Mucosa of descending colon (tissue), 3 donors: ENCODE measurements around the gene LIX1. TPM values are rescaled to one million over a fixed set of nuclear protein-coding genes. Genes with fewer than 3 reads are reported as not detected.

Source experiments
- ATAC-seq: fragments of 200-7000 bp; cut with Tn5 transposase; one replicate; pipeline ENCODE4 v1.9.1; 2020; ENCODE audit warnings: mild to moderate bottlenecking, moderate library complexity
- DNase-seq, 3 donors: peaks; one replicate each; pipeline ENCODE4 v3.0.0-alpha.2; 2020
- H3K36me3 ChIP-seq: fragments of 200-600 bp; one replicate; pipeline ENCODE4 v1.8.0; 2021; ENCODE audit warnings: low read depth, mild to moderate bottlenecking
- H3K4me1 ChIP-seq: fragments of 200-600 bp; one replicate; pipeline ENCODE4 v1.8.0; 2021; ENCODE audit warnings: low read depth, mild to moderate bottlenecking
- H3K4me3 ChIP-seq: fragments of 200-600 bp; one replicate; pipeline ENCODE4 v1.8.0; 2021; ENCODE audit warnings: mild to moderate bottlenecking
- H3K9me3 ChIP-seq: fragments of 200-600 bp; one replicate; pipeline ENCODE4 v1.8.0; 2021; ENCODE audit warnings: mild to moderate bottlenecking
- CTCF ChIP-seq: fragments of 200-600 bp; IDR thresholded peaks from one replicate; pipeline ENCODE4 v1.8.0; 2022; ENCODE audit warnings: antibody characterized with exemption, mild to moderate bottlenecking
- intact Hi-C, 2 donors: fragments of 100-400 bp; cut with DNase I in 1 of 2; cut with micrococcal nuclease in 1 of 2; formaldehyde crosslinking; loops; one replicate each; pipeline versions ENCODE4 v1.11.0 to v1.11.1; 2022; cut with DNase I, micrococcal nuclease
- total RNA-seq, 3 donors: library from RNA; stranded (reverse); fragmentation: NEBNext Ultra II Directional in 2 of 3; extraction: Animal tissue kit (Norgen Biotek cat#: 25700) in 2 of 3; gene quantifications; one replicate each; pipeline versions ENCODE4 v1.2.1 to v1.2.4, GENCODE V29; 2021 to 2023
- donor health status: DM: no; HTN: no; CAD: no; lungs with moderate emphysema.
- donor health status: DM: no; HTN: no; CAD: no.
- donor health status: DM: no; HTN: yes; CAD: no.

The LIX1 gene
- total RNA-seq, 3 donors from 2014 or later = 1.7 TPM; not detected in 2

DNA sequence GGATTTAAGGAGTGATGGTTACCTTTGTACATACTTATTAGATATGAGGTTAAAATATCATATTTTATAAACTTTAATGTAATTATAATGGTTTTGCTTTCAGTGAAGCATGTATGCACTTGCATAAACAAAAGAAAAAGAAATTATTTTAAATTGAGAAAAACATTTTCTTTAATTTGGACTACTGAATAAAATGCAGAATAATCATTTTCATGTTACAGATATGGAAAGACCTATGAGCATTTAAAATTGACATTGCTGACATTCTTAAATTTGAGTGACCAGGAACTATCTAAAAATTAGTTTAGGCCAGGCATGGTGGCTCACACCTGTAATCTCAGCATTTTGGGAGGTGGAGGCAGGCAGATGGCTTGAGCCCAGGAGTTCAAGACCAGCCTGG is 49.2 kb downstream of the LIX1 start:
- DNase-seq (no peak), ATAC-seq (no peak)
- Histone ChIP-seq H3K36me3 (no peaks in the 10 kb centered on the region), H3K4me1 (no peaks in the 10 kb centered on the region), H3K9me3 (no peaks in the 10 kb centered on the region), H3K4me3 (no peak overlapping the region)
- intact Hi-C loops = no loop called here
- no peak for TF ChIP-seq CTCF

DNA sequence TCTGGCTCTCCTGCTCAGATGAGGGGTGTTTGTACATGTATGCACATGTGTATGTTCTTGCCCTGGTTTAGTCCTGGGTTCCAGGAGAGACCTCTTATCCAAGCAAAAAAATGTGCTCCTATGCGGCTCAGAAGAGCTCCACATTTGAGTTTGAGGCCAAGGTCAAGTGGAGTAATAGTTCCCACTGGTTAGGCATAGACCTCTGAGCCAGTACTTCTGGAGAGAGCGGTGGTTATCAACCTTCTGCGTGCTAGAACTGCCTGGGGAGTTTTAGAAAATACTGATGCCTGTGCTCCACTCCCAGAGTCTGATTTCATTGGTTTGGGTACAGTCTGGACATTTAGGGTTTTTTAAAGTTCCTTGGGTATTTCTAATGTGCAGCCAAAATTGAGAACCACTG is 51.5 kb downstream of the LIX1 start:
- H3K4me3 ChIP-seq = no peak overlapping the region
- H3K9me3 ChIP-seq = no peaks in the 10 kb centered on the region
- no peak for TF ChIP-seq CTCF
- intact Hi-C loops = no loop called here
- ATAC-seq = no peak
- DNase-seq = no peak
- H3K36me3 ChIP-seq = no peaks in the 10 kb centered on the region
- H3K4me1 ChIP-seq = no peaks in the 10 kb centered on the region

DNA sequence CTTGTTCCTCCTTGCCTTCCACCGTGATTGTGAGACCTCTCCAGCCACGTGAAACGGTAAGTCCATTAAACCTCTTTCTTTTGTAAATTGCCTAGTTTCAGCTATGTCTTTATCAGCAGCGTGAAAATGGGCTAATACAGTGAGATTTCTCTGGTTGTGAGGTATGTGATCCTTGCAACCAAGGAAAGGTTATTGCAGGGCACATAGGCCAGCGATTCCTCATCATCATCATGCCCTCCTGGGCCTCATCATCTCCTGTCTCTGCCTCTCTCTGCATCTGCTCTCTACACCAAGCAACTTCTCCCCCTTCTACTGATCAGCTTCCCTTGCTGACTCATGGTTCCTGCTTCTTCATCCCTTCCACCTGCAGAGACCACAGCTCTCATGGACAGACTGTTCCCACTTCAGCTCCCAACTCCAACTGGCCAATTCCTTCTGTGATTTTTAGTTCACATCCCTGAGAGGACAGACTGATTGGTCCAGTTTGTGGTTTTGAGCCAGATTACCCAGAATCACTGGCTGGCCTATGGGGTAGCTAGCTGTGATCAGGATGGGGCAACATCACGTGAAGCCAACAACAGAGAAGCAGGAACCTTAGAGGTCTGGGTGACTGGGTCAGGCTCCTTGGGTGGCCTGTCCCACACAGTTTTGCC is 53.1 kb downstream of the LIX1 start:
- no peak for DNase-seq
- H3K9me3 ChIP-seq = peaks cover 3% of the 10 kb centered on the region
- no peaks in the 10 kb centered on the region for H3K36me3 ChIP-seq
- intact Hi-C loops = no loop called here
- peak; percentile 20 for ATAC-seq
- no peak overlapping the region for H3K4me3 ChIP-seq
- H3K4me1 ChIP-seq = no peaks in the 10 kb centered on the region
- TF ChIP-seq CTCF = no peak

DNA sequence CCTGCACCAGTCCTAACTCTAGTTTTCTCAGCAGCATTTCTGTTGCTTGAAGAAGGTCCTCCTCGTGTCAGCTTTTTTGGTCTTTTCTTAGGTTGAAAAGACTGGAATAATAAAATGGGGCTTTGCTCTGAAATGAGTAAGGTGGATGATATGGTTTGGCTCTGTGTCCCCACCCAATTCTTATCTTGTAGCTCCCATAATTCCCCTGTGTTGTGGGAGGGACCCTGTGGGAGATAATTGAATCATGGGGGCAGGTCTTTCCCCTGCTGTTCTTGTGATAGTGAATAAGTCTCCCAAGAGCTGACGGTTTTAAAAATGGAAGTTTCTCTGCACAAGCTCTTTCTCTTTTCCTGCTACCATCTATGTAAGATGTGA is 53.6 kb downstream of the LIX1 start:
- Histone ChIP-seq H3K9me3 (peaks cover 3% of the 10 kb centered on the region), H3K36me3 (no peaks in the 10 kb centered on the region), H3K4me3 (no peak overlapping the region), H3K4me1 (no peaks in the 10 kb centered on the region)
- intact Hi-C loops = no loop called here
- no peak for TF ChIP-seq CTCF
- DNase-seq = no peak
- ATAC-seq = no peak

- TF ChIP-seq CTCF = no peak
- no peak for DNase-seq
- Histone ChIP-seq H3K36me3 (no peaks in the 10 kb centered on the region), H3K4me3 (no peak overlapping the region), H3K4me1 (no peaks in the 10 kb centered on the region), H3K9me3 (peaks cover 3% of the 10 kb centered on the region)
- no peak for ATAC-seq
- intact Hi-C loops = no loop called here
Observed at GRCh38 chr5:97087138-97087537, 55.3 kb downstream of the LIX1 start.
